ENCODE results near the gene SMCO2.

The SMCO2 gene

DNA sequence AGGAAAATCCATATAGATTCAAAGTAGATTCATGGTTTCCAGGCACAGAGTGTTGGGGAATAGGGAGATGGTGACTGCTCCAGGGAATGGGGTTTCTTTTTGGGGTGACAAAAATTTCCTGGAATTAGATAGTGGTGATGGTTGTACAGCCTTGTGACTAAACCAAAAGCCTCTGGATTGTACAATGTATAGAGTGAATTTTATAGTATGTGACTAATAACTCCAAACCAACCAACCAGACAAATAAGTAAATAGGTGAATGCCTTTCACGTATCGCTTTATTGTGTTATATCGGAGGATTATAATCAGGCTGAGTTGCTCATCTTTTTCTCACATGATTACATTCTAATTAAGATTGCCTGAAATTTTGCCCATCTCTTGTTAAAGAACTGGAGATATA lies 52.8 kb downstream of the SMCO2 start:
- DNase-seq (ENCODE audit: low read depth in 3 of 3): no peak

DNA sequence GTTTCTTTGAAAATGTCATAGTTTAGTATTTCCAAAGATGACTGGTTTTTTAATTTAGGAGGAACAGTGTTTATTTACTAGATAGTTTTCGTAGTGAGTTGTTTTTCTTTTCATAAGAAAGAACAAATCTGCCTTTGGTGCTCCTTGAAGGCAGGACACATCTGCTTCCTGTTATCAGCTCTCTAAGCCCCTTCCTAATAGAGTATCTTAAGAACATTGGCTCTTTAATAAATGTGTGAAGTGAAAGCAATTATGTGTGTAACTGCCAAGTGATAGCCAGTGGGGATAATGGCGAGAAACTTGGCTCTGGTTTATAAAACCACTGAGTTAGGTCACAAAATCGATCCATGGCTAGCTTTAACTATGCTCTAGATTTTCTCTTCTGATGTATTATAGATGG lies 54.0 kb downstream of the SMCO2 start:
- DNase-seq (ENCODE audit: low read depth in 3 of 3): no peak

DNA sequence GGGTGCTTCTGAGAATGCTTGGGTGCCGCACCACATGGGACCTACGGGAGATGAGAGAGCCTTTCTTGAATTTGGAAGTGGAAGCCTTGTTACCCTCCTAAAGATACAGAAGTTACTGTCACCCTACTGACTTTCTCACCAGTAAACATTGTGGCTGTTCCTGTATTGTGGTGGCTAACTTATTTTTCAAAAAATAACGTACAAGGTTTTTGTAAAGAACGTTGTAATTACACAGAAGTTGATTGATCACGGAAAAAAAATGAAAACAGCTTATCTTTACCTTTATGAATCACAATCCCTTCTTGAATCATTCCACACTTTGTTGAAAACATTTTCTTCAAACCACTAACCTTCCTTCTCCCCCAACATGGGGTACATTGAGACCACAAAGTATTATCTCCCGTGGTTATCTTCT lies 55.5 kb downstream of the SMCO2 start:
- no peak for DNase-seq (ENCODE audit: low read depth in 3 of 3)

DNA sequence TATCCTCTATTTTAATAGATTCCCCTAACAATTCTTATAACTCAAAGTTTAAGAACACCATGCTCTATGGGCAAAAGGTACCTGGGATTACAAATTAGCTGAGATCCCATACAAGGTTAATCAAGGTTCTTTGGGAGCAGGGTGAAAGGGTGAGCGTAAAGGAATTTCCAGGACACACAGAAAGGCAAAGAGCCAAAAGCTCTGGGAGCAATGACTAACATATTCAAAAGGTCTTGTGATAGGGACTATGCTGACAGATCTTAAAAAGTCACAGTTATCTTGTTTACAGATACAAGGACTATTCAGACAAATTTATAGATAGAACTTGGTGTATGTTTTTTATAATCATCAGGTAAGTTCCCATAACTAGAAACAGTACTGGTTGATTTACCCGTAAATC lies 58.0 kb downstream of the SMCO2 start:
- DNase-seq (ENCODE audit: low read depth in 3 of 3): no peak

DNA sequence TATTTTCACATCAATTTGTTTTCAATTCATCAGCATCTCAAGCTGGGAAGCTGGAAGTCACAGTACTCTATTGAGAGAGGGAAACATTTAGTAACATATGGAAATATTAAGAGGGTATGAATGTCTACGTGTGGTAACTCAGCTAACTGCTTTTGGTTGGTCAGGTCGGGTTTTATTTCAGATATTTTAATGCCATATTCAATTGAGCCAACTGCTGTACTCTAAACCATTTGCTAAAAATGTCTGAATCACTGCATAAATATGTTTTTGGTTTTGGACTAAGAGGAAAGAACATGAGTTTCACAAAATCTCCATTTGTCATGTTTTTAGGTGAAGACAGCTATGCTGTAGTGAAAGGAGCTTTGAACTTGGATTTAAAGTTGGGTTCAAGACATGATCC lies 58.6 kb downstream of the SMCO2 start:
- DNase-seq (ENCODE audit: low read depth in 3 of 3): no peak

DNA sequence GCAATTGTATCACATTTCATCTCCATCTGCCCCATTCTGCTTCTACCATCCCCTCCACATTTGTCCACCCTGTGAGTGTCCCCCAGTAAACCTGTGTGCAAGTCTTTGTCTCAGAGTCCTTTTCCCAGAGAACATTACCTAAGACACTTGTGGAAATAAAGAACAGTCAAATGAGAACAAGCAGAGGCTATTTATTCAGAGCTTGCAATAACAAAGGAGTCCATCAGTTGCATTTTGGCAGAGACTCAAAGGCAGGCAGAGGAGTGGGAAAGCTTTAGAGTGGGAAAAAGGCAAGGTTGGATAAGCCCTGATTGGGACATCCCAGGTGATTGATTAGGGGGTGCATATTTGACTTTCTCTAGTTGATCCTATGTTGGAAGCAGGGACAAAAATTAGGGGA lies 59.2 kb downstream of the SMCO2 start:
- DNase-seq (ENCODE audit: low read depth in 3 of 3): no peak

DNA sequence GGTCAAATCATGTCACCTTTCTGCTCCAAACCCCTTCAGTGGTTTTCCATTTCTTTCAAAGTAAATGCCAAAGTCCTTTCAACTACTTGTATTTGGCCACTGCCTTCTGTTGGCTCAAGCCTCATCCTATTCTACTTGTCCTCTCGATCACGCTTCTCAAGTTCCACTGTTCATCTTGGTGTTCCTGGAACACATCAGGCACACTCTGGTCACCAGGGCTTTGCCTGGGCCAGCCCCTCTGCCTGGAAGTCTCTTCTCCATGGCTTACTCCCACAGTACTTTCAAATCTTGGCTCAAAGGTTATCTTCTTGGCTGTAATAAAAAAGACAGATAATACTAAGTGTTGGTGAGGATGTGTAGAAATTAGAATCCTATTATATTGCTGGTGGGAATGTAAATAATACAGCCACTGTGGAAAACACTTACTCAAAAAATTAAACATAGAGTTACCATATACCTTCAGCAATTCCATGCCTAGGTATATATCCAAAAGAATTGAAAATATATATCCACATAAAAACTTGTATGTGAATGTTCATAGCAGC lies 60.2 kb downstream of the SMCO2 start:
- no peak for DNase-seq (ENCODE audit: low read depth in 3 of 3)

DNA sequence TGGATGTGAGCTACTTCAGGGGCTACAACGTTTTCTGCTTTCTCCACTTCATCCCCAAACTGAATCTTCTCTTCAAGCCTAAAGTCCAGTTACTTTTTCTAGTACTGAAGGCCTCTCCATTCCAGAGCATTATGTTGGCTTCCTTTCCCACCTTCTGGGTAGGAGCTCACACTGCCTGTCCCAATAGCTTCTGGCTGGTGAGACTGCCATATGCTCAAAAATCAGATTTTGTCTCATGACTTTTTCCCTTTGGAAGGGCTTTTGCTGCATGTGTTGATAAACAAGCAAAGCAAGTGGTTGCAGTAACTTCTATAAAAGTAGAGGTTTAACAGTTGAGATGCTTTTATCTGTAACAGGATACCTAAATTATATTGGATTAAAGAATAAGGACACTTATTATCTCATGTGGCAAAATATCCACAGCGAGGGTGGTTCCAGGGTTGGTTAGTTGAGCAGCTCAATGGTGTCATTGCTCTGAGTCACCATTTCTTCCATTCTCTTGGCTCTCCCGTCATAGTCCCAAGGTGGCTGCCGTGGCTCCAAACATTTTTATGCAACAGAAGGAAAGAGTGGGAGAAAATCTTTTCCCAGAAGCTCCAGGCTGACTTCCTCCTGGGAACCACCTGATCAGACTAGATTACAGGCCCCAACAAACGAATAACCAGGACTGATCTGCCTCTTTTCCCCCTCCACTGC lies 62.3 kb downstream of the SMCO2 start:
- no peak for DNase-seq (ENCODE audit: low read depth in 3 of 3)

DNA sequence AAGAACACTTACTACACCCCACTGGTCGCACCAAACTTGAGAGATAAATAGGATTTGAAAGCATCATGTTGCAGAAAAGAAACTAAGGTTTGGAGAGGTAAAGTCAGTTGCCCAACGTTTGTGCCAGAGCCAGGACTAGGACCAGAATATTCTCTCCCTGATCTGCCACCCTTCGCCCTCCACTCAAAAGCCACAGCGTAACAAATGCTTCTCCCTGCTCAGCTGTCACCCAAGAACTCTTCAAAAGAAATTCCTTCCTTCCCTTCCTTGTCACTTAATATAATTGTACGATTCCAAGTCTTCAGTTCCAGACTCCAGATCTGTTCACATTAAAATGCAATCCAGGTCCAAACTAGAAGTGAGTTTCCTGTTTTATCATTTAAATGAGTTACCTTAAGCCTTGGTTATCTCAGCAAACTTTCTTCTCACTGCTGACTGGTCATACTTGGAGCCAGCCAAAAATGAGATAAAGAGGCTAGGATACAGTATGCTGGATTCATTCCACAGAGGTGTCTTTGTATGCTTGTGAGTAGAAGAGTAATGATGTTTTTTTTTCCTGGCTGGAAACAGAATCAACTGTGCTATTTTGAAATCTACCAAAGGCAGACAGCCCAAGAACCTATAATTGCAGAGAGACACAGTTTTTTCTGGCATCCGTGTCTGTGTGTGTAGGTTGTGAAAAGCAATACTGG lies 64.6 kb downstream of the SMCO2 start:
- DNase-seq (ENCODE audit: low read depth in 3 of 3): no peak

DNA sequence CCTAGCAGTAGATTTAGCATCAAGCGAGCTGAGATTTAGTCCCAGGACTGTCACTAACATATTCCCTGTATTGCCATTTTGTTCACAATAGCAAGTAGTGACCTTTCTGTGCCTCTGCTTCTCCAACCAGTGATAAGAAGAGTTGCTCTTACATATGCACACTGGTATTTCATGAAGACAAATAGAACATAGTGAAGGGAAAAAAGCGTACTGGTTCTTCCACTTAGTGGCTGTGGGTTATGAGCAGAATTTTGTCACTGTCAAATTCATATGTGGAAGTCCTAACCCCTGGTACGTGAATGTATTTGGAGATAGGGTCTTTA lies 65.1 kb downstream of the SMCO2 start:
- no peak for DNase-seq (ENCODE audit: low read depth in 3 of 3)

DNA sequence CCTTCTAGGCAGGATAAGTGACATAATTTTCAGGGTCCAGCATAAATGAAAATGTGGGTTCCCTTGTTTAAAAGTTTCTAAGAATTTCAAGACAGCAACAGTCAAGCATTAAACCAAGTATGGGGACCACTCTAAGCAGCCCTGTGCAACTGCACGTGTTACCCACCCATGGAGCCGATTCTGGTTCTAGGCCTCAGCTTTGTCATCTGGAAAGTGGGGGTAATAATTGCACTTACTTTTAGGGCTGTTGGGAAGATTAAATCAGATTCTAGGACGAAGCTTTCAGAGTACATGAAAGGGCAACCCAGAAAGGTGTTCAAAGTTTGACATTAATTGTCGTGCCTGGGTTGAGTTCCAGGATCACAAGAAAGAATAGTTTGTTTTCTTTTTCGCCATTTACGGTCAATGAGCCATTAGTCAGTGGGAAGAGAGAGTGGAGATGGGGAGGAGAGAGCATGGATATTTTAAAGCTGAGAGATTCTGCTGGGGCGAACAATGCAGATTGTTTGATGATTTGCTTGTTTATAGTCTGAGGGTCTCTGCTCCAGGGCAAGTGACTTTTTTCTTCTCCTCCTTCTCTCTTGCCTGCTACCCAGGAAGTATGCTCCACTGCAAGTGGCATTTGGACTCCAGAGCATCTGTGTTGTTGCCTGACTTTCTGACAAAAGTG lies 66.8 kb downstream of the SMCO2 start:
- no peak for DNase-seq (ENCODE audit: low read depth in 3 of 3)

DNA sequence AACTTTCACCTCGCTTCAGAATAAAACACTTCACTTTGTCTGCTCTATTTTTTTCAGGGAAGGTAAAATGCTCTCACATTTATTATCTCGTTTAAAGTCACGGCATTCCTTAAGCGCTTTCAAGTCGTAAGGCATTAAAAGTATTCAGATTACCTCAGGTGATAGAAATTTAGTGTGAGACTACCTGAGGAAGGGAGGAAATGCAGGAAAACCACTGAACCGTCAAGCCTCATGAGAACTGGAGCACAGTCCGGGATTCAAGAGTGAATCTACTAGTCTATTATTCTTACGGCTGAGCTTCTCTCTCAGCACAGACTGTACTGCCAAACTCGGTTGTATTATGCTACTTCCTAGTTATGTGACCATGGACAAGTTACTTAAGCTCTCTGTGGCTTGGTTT lies 69.1 kb downstream of the SMCO2 start:
- DNase-seq (ENCODE audit: low read depth in 3 of 3): no peak

DNA sequence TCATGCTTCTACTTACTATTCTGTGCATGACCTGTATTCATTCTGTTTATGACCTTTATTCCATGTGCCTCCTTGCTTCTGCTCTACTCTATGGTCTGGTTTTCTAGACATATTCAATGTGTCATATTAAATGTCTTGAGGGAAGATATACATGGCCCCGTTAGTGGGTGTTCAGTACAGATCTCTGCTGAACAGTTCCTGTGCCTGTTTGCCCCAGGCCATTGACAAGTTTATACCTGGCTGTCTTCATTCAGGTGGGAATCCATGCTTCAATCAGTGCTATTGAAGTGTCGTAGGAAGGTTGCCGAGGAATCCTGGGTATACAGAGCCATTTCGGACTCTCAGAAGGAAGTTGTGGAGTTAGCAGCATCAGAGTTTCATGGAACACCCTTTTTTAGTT lies 70.1 kb downstream of the SMCO2 start:
- DNase-seq (ENCODE audit: low read depth in 3 of 3): no peak

DNA sequence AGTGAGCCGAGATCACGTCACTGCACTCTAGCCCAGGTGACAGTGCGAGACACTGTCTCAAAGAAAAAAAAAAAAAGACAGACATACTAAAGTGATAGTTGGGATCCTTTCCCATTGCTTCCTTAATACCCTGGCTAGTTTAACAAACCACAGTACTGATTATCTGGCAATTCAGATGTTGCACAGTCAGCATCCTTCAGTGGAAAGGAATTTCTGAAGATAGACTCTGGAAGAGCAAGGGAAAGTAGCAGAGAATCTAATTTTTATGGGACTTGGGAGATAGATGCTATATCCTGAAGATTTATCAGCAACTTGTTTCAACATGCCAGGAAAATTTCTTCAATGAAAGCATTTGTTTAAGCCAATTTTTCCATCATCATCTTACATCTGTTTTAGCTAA lies 71.0 kb downstream of the SMCO2 start:
- DNase-seq (ENCODE audit: low read depth in 3 of 3): no peak

DNA sequence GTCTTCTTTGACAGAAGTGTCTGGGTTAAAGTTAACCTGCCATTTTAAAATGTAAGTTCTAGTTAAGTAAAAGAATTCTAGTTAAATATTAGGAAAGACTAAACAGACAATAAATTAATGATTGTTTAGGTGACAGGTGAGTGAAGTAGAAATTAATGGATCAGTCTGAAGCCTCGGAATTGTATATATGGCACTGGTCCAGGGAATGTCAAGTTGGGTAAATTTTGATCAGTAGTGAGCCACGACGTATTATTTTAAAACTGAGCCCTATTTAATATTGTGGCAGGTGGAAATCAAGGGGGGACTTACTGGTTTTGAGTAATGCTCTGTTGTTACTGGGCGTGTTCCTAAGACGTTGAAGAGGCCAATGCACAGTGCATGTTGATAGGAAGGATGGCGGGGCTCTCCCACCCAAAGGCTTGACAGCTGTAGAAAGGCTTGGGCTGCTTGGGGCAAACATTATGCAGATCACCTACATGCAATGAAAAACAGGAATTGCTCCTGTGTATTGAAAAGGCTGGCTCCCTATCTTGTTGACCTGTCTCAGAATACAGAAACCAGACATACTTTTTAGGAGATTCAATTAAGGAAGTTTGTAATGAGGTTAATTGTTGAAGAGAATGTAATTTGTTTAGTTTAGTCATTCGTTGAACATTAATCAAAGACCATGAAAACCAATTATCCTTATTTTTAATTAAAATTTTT lies 71.6 kb downstream of the SMCO2 start:
- no peak for DNase-seq (ENCODE audit: low read depth in 3 of 3)

DNA sequence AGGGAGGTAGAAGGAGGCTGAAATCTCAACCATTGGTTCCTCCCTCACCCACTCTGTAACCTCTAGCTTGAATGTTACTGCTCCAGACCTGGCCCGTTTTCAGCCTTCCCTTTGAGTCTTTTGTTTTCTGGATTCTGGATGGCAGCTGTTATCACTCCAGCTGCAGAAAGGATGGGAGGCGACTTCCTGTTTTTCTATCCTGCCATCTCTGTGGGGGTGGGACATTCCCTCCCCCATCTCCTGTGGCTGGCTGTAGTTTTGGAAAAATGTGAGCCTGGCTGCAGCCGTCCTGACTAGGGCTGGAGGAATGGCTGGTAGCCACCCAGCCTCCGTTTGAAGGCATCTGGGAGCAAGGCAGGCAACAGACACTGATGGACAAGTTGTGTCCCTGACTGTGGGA lies 74.5 kb downstream of the SMCO2 start:
- DNase-seq (ENCODE audit: low read depth in 3 of 3): no peak

DNA sequence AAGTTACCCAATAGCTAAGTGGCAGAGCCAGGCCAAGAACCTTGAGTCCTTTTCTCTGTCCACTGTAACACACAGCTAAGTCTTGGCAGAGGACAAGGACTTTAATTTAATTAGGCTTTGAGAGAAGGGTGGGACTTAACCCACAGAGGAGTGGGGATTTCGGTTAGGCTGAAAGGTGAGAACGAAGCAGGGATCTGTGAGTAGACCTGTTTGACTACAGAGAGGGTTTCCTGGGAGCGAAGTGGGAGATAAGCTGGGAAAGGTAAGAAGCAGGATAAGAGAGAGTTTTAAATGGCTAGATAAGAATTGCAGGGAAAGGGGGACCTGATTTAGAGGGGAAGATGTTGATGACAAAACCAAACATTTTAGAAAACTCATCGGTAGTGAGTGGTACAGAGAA lies 75.4 kb downstream of the SMCO2 start:
- no peak for DNase-seq (ENCODE audit: low read depth in 3 of 3)

DNA sequence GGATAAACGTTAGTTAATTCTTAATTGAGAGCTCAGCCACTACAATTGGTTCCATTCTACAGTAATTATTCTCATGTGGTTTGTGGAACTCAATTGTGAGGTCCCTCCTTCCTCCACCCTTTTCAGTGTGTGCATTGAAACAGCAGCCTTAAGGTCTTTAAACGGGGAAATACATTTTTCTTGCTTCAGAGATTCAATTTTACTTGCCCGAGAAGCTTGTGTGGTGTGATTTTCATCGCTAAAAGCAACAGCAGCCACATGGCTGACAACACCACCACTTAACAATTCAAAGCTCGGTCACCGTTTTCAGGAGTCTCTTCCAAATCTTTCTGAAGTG lies 76.7 kb downstream of the SMCO2 start:
- no peak for DNase-seq (ENCODE audit: low read depth in 3 of 3)

DNA sequence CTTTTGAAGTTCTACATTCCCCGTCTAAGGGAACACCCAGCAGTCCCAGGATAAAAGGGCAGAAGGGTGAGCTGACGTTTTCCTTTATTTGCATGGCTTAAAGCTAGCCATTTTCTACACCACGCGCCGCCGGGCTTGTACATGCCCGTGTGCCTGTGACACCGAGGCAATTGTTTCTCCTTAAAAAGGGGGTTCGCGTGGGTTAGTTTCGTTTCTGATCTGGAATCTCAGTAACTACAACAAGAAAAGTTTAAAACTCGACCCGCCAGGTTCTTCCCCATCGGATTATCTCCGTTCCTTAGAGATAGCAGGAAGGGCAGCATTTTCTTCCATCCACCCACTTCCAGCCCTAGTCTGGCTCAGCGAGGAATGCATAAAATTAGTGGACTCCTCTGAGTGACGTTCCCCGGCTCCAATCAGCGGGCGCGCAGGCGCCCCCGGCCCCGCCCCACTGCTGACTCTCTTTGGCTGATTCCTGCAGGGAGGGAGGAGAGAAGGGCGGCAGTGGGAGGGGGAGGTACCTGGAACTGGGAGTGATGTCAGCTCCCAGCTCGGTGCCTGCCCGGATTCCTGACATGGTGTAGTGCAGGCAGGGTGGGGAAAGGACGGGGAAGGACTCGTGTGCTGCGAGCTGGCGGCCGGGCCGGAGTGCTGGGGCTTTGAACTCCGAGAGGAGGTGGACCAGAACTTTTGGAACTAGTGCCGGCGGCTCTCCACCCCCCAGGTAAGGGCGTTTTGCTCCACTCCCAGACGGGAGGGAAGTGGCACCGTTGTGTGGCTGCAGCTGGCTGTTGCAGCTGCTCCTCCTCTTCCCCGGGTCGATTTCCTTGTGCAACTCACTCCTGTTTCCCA lies 77.3 kb downstream of the SMCO2 start, which contains the start of gene PPFIBP1:
TSS of gene PPFIBP1 (plus strand) at position 565 of the 852 bp plus-strand sequence. CDS start 109,191 bp downstream, outside the sequence.
- peak; percentile 98 to 99 (median 99) for DNase-seq (ENCODE audit: low read depth in 3 of 3)

DNA sequence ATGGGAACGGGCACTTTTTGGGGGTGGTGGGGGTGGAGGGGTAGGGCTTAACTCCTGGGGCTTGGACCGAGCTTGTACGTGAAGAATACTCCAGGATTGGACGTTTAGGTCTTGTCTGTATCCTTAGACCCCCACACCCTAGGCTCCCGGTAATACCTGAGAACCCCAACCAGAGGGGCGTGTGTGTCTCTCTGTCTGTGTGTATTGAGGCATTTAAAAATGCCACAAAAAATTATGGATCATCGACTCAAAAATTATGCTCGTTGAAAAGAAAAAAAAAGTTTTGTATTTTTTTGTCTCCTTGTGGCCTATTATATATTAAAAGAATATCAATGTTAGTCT lies 77.9 kb downstream of the SMCO2 start:
- no peak for DNase-seq (ENCODE audit: low read depth in 3 of 3)
